OCI-LY3 (cell line): ENCODE measurements around the gene HERC3.

Experiments used
- EZH2phosphoT487 ChIP-seq: fragments of 200-600 bp; shearing (Covaris generic); IDR thresholded peaks from 2 replicates; pipeline ENCODE4 v1.6.1; 2018; ENCODE audit warnings: antibody characterized with exemption, mixed run types, low read depth
- TF ChIP-seq, protein P1 (sequence below): fragments of 200-600, 300-600 bp; sonication (generic); IDR thresholded peaks from 2 replicates; pipeline ENCODE4 v1.5.1; 2014; ENCODE audit warnings: antibody characterized with exemption, low read length, low read depth

GRCh38 chr4:88698519-88698918, 106.2 kb downstream of the HERC3 start:
- TF ChIP-seq, protein P1, sequence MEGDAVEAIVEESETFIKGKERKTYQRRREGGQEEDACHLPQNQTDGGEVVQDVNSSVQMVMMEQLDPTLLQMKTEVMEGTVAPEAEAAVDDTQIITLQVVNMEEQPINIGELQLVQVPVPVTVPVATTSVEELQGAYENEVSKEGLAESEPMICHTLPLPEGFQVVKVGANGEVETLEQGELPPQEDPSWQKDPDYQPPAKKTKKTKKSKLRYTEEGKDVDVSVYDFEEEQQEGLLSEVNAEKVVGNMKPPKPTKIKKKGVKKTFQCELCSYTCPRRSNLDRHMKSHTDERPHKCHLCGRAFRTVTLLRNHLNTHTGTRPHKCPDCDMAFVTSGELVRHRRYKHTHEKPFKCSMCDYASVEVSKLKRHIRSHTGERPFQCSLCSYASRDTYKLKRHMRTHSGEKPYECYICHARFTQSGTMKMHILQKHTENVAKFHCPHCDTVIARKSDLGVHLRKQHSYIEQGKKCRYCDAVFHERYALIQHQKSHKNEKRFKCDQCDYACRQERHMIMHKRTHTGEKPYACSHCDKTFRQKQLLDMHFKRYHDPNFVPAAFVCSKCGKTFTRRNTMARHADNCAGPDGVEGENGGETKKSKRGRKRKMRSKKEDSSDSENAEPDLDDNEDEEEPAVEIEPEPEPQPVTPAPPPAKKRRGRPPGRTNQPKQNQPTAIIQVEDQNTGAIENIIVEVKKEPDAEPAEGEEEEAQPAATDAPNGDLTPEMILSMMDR = no peak
- TF ChIP-seq EZH2phosphoT487 = no peak
